Testis (tissue), 2 donors: ENCODE measurements around the gene MEF2C.

ENCODE experiments used
- POLR2A ChIP-seq: fragments of 450-650 bp; IDR thresholded peaks from one replicate; pipeline ENCODE4 v1.6.1; 2017; ENCODE audit warnings: antibody characterized with exemption, mild to moderate bottlenecking, moderate library complexity
- TF ChIP-seq, protein P1 (sequence below), 3 experiments: fragments of 450-650 bp in 2 of 3; fragments of 200-600 bp in 1 of 3; sonication (generic) in 1 of 3; IDR thresholded peaks; one replicate each; pipeline ENCODE4 v1.5.1; 2016 to 2019; ENCODE audit warnings: antibody characterized with exemption in 3 of 3, mild to moderate bottlenecking in 2 of 3, moderate library complexity in 1 of 3

- TF ChIP-seq POLR2A = no peak
- TF ChIP-seq, protein P1, sequence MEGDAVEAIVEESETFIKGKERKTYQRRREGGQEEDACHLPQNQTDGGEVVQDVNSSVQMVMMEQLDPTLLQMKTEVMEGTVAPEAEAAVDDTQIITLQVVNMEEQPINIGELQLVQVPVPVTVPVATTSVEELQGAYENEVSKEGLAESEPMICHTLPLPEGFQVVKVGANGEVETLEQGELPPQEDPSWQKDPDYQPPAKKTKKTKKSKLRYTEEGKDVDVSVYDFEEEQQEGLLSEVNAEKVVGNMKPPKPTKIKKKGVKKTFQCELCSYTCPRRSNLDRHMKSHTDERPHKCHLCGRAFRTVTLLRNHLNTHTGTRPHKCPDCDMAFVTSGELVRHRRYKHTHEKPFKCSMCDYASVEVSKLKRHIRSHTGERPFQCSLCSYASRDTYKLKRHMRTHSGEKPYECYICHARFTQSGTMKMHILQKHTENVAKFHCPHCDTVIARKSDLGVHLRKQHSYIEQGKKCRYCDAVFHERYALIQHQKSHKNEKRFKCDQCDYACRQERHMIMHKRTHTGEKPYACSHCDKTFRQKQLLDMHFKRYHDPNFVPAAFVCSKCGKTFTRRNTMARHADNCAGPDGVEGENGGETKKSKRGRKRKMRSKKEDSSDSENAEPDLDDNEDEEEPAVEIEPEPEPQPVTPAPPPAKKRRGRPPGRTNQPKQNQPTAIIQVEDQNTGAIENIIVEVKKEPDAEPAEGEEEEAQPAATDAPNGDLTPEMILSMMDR (IDR thresholded peaks at IDR 0.05) = no peak
Measured at GRCh38 chr5:88758184-88758583, 124.8 kb downstream of the MEF2C start.
